ENCODE results near the gene UMODL1.

UMODL1 gene

GRCh38 chr21:42148097-42148496 is 77.0 kb downstream of the UMODL1 start:
- DNase-seq (ENCODE audit: low read depth) = no peak
- no peak for TF ChIP-seq CTCF (IDR thresholded peaks at IDR 0.05; ENCODE audit: low read length, missing control alignments)
- H3K4me3 ChIP-seq (replicated peaks; ENCODE audit: low read depth, low read length) = no peak overlapping the region

GRCh38 chr21:42148584-42148983 is 77.5 kb downstream of the UMODL1 start:
- TF ChIP-seq CTCF (IDR thresholded peaks at IDR 0.05; ENCODE audit: low read length, missing control alignments) = no peak
- H3K4me3 ChIP-seq (replicated peaks; ENCODE audit: low read depth, low read length) = no peak overlapping the region
- DNase-seq (ENCODE audit: low read depth) = no peak

GRCh38 chr21:42149656-42150473 is 78.7 kb downstream of the UMODL1 start:
- no peak overlapping the region for H3K4me3 ChIP-seq (replicated peaks; ENCODE audit: low read depth, low read length)
- TF ChIP-seq CTCF (IDR thresholded peaks at IDR 0.05; ENCODE audit: low read length, missing control alignments) = no peak

GRCh38 chr21:42150474-42151085 is 79.5 kb downstream of the UMODL1 start:
- no peak overlapping the region for H3K4me3 ChIP-seq (replicated peaks; ENCODE audit: low read depth, low read length)
- no peak for DNase-seq (ENCODE audit: low read depth)
- no peak for TF ChIP-seq CTCF (IDR thresholded peaks at IDR 0.05; ENCODE audit: low read length, missing control alignments)

More at GRCh38 chr21:42149656-42150473, 78.7 kb downstream of the UMODL1 start:
- no peak for DNase-seq (ENCODE audit: low read depth)

- no peak for TF ChIP-seq CTCF (IDR thresholded peaks at IDR 0.05; ENCODE audit: low read length, missing control alignments)
- DNase-seq (ENCODE audit: low read depth) = no peak
Observed at GRCh38 chr21:42151148-42151947, 80.2 kb downstream of the UMODL1 start.

GRCh38 chr21:42151948-42152220 is 80.8 kb downstream of the UMODL1 start:
- no peak for DNase-seq (ENCODE audit: low read depth)
- TF ChIP-seq CTCF (IDR thresholded peaks at IDR 0.05; ENCODE audit: low read length, missing control alignments) = no peak
- H3K4me3 ChIP-seq (replicated peaks; ENCODE audit: low read depth, low read length) = no peak overlapping the region

More at GRCh38 chr21:42151148-42151947, 80.2 kb downstream of the UMODL1 start:
- no peak overlapping the region for H3K4me3 ChIP-seq (replicated peaks; ENCODE audit: low read depth, low read length)

Measured in fibroblast of pulmonary artery (primary cell).